NCI-H774 (cell line): ENCODE measurements around the gene GXYLT2.

ENCODE experiments used
- DNase-seq: peaks from one replicate; lab custom pipeline; 2025; lab: John Stamatoyannopoulos, UW

The GXYLT2 gene

DNA sequence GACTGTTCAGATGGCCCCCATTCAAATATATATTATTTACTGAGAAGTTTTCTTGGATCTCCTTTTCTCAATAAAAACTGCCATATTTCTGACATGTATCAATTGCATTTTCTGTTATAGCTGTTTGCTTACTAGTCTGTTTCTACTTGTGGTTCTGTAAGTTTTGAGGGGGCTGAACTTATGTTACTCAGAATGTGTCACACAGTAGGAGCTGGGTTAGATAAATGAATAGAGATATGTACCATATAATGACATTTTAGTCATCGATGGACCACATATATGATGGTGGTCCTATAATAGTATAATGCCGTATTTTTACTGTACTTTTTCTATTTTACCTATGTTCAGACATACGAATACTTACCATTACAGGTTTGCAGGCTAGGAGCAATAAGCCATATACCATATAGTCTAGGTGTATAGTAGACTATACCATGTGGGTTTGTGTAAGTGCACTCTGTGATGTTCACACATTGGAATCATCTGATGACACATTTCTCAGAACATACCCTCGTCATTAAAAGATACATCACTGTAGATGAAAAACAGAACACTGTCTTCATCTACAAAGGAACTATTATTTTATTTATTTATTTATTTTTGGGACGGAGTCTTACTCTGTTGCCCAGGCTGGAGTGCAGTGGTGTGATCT is 131.1 kb downstream of the GXYLT2 start:
- DNase-seq = no peak

DNA sequence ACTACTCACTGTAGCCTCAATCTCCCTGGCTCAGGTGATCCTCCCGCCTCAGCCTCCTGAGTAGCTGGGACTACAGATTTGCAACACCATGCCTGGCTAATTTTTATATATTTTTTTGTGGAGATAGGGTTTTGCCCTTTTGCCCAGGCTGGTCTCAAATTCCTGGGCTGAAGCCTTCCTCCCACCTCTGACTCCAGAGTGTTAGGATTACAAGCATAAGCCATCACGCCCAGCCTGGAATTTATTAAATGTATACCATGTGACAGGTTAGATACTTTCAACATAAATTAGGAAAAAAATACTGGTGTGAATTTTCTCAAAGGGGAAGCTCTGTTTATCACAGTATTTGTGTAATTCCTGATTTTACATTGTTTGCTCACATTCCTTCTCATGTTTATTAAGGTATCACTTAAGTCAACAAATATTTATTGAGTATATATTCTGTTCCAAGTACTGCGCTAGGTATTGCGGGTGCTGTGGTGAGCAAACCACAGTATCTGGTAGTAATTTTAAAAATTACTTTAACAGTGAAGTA is 133.5 kb downstream of the GXYLT2 start:
- no peak for DNase-seq

DNA sequence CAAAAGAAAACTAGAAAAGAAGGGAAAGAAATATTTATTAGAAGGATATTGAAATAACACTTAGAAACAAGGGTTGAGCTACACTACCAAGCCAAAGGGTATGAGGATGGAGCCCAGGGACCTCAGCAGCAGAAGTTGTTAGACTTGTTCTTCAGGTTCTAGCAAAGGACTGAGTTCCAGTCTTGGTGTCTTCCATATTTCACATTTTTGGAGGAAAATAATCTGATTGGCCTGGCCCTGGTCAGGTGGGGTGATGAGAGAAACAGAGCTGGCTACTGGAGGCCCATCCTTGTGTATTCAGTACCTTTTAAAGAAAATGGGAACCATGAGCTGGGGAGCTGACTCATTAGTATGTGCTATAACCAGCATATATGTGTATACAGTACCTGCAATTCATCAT is 137.0 kb downstream of the GXYLT2 start:
- no peak for DNase-seq

DNA sequence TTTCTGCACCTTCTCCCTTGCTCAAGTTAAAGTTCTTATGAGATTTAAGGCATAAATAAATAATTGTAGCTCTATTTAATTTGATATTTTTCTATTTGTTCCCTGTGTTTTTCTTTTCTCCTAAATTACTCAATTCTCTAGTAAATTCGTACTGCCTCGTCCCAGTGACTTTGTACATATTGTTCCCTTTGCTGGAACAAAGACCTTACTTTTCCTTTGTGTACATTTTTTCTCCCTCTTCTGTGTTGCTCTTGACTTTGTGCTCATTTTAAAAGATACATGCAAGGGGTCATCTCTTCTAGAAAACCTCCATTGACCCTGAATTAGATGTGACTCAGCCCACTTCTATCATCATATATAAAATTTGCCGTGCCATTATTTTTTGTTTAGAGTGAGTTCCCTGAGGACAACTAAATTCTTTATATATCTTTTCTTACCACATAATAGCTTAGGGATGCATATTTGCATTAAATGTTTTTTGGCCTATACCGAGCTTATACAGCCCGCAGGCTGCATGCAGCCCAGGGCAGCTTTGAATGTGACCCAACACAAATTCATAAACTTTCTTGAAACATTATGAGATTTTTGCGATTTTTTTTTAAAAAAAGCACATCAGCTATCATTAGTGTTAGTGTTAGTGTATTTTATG is 138.4 kb downstream of the GXYLT2 start:
- no peak for DNase-seq
